Ishikawa (cell line): ENCODE data around the gene IFI27.
A peak's percentile ranks its signal among the peaks of the same experiment; 100 is the strongest.

Experiments used
- CEBPB ChIP-seq: IDR thresholded peaks from 2 replicates; pipeline ENCODE4 v1.6.1; 2012
- CREB1 ChIP-seq: IDR thresholded peaks from 2 replicates; pipeline ENCODE4 v1.6.1; 2012; ENCODE audit warnings: low read depth
- EGR1 ChIP-seq: IDR thresholded peaks from 2 replicates; pipeline ENCODE4 v1.6.1; 2012
- EP300 ChIP-seq: IDR thresholded peaks from 2 replicates; pipeline ENCODE4 v1.6.1; 2012; ENCODE audit warnings: borderline replicate concordance
- FOXM1 ChIP-seq: IDR thresholded peaks from 2 replicates; pipeline ENCODE4 v1.6.1; 2012; ENCODE audit warnings: low read depth, borderline replicate concordance
- NFIC ChIP-seq: IDR thresholded peaks from 2 replicates; pipeline ENCODE4 v1.6.1; 2012
- RAD21 ChIP-seq: IDR thresholded peaks from 2 replicates; pipeline ENCODE4 v1.6.1; 2012; ENCODE audit warnings: low read depth
- REST ChIP-seq: IDR thresholded peaks from 2 replicates; pipeline ENCODE4 v1.6.1; 2012; ENCODE audit warnings: low read depth, mild to moderate bottlenecking
- TAF1 ChIP-seq: IDR thresholded peaks from 2 replicates; pipeline ENCODE4 v1.6.1; 2012; ENCODE audit warnings: low read depth, mild to moderate bottlenecking
- TCF12 ChIP-seq: IDR thresholded peaks from 2 replicates; pipeline ENCODE4 v1.6.1; 2012; ENCODE audit warnings: low read depth
- TEAD4 ChIP-seq: IDR thresholded peaks from 2 replicates; pipeline ENCODE4 v1.6.1; 2012
- YY1 ChIP-seq: IDR thresholded peaks from 2 replicates; pipeline ENCODE4 v1.6.1; 2012; ENCODE audit warnings: low read depth
- ZBTB7A ChIP-seq: IDR thresholded peaks from 2 replicates; pipeline ENCODE4 v1.6.1; 2012; ENCODE audit warnings: low read depth
- TF ChIP-seq, protein P1 (sequence below): IDR thresholded peaks from 2 replicates; pipeline ENCODE4 v1.6.1; 2012
- TF ChIP-seq, protein P2 (sequence below): IDR thresholded peaks from 2 replicates; pipeline ENCODE4 v1.6.1; 2012

Gene IFI27

DNA sequence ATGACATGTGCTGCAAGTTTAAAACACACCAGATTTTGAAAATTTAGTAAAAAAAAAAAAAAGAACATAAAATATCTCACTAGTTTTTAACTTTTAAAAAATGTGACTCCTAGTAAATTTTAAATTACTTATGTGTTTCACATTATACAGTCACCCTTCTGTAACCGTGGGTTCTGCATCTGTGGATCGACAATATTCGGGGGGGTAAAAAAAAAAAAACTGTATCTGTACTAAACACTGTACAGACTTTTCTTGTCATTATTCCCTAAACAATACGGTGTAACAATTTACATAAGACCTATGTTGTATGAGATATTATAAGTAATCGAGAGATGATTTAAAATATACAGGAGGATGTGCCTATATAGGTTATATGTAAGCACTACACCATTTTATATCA is 32.7 kb upstream of the IFI27 start:
- no peak for TF ChIP-seq NFIC

GRCh38 chr14:94079891-94080620 is 30.5 kb upstream of the IFI27 start:
- no peak for TF ChIP-seq FOXM1
- TF ChIP-seq TAF1: no peak
- TF ChIP-seq TCF12: no peak
- TF ChIP-seq, protein P1, sequence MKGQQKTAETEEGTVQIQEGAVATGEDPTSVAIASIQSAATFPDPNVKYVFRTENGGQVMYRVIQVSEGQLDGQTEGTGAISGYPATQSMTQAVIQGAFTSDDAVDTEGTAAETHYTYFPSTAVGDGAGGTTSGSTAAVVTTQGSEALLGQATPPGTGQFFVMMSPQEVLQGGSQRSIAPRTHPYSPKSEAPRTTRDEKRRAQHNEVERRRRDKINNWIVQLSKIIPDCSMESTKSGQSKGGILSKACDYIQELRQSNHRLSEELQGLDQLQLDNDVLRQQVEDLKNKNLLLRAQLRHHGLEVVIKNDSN: no peak
- no peak for TF ChIP-seq TEAD4
- no peak for TF ChIP-seq YY1
- TF ChIP-seq EP300: no peak

GRCh38 chr14:94080621-94081385 is 29.7 kb upstream of the IFI27 start, which contains the start of the genes DDX24 and IFI27L1:
Gene DDX24, minus strand, starts transcription at chr14:94081202. Its CDS starts 1,460 bp downstream, at chr14:94079742.
Gene IFI27L1, plus strand, starts transcription at chr14:94081310. Its CDS starts 15,628 bp downstream, at chr14:94096938.
- peak; percentile 33; the same call in 1 of the 2 replicates for TF ChIP-seq NFIC
- no peak for TF ChIP-seq EGR1
- TF ChIP-seq EP300: no peak
- TF ChIP-seq TAF1: peak; percentile 89
- no peak for TF ChIP-seq RAD21
- no peak for TF ChIP-seq TEAD4
- TF ChIP-seq TCF12: peak; percentile 44; the same call in 1 of the 2 replicates
- TF ChIP-seq, protein P2, sequence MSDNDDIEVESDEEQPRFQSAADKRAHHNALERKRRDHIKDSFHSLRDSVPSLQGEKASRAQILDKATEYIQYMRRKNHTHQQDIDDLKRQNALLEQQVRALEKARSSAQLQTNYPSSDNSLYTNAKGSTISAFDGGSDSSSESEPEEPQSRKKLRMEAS: peak; percentile 54; the same call in 1 of the 2 replicates
- TF ChIP-seq REST: no peak
- no peak for TF ChIP-seq CEBPB
- 0 out of 2 replicates have a peak, but pooled peaks have one; percentile 28 for TF ChIP-seq CREB1
- TF ChIP-seq YY1: peak; percentile 78
- no peak for TF ChIP-seq ZBTB7A
- no peak for TF ChIP-seq FOXM1

- no peak for TF ChIP-seq RAD21
- TF ChIP-seq TAF1: no peak
- no peak for TF ChIP-seq REST
- TF ChIP-seq, protein P1: no peak
- no peak for TF ChIP-seq YY1
Measured at GRCh38 chr14:94081386-94081820, 29.1 kb upstream of the IFI27 start.

GRCh38 chr14:94087891-94088290 is 22.6 kb upstream of the IFI27 start:
- TF ChIP-seq CREB1: no peak
- no peak for TF ChIP-seq TEAD4
- no peak for TF ChIP-seq TCF12
- TF ChIP-seq, protein P1: no peak
- TF ChIP-seq NFIC: no peak
- no peak for TF ChIP-seq YY1

GRCh38 chr14:94088516-94088915 is 22.0 kb upstream of the IFI27 start:
- no peak for TF ChIP-seq EGR1
- TF ChIP-seq, protein P1: no peak
- TF ChIP-seq TEAD4: no peak
- no peak for TF ChIP-seq CREB1
- no peak for TF ChIP-seq ZBTB7A
- TF ChIP-seq YY1: no peak
- TF ChIP-seq TCF12: no peak
- TF ChIP-seq EP300: no peak
- no peak for TF ChIP-seq CEBPB
- TF ChIP-seq NFIC: no peak
- TF ChIP-seq REST: no peak
- no peak for TF ChIP-seq TAF1
- TF ChIP-seq, protein P2: no peak
- TF ChIP-seq RAD21: no peak
- TF ChIP-seq FOXM1: no peak
